ENCODE results near the gene RASGEF1B. TPM values are rescaled to one million over a fixed set of nuclear protein-coding genes. Genes with fewer than 3 reads are reported as not detected.

The RASGEF1B gene
- total RNA-seq, 1 donor from 2014 or later: 13.5 TPM

DNA sequence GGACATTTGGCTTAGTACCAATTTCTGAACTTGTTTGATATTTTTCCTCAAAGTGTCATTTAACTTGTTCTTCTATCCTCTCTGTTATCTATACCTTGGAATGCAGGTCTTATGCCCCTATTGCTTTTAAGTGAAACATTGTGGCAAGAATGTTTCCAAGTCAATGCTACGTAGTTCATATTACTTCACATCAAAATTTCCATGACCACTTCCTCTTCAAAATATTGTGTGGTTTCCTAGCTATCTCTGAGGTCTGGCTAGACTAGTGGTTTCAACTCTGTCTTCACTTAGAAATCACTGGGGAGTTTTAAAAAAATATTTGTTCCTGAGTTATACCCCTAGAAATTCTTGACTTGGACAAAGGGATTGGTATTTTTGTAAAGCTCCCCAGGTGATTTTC is 20.2 kb upstream of the RASGEF1B start:
- intact Hi-C loops (cut with DNase I): no loop called here
- Histone ChIP-seq H3K4me1 (no peaks in the 10 kb centered on the region), H3K9me3 (no peaks in the 10 kb centered on the region), H3K36me3 (no peaks in the 10 kb centered on the region), H3K27ac (no peak overlapping the region), H3K27me3 (no peaks in the 10 kb centered on the region), H3K4me3 (no peak overlapping the region)
- TF ChIP-seq POLR2AphosphoS5 (IDR thresholded peaks at IDR 0.05; ENCODE audit: insufficient read depth in 1 of 2, low read depth in 1 of 2): no peak
- TF ChIP-seq, protein P1, sequence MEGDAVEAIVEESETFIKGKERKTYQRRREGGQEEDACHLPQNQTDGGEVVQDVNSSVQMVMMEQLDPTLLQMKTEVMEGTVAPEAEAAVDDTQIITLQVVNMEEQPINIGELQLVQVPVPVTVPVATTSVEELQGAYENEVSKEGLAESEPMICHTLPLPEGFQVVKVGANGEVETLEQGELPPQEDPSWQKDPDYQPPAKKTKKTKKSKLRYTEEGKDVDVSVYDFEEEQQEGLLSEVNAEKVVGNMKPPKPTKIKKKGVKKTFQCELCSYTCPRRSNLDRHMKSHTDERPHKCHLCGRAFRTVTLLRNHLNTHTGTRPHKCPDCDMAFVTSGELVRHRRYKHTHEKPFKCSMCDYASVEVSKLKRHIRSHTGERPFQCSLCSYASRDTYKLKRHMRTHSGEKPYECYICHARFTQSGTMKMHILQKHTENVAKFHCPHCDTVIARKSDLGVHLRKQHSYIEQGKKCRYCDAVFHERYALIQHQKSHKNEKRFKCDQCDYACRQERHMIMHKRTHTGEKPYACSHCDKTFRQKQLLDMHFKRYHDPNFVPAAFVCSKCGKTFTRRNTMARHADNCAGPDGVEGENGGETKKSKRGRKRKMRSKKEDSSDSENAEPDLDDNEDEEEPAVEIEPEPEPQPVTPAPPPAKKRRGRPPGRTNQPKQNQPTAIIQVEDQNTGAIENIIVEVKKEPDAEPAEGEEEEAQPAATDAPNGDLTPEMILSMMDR (IDR thresholded peaks at IDR 0.05): no peak
- TF ChIP-seq POLR2A (IDR thresholded peaks at IDR 0.05): no peak
- DNase-seq (ENCODE audit: extremely low spot score in 2 of 2): no peak

DNA sequence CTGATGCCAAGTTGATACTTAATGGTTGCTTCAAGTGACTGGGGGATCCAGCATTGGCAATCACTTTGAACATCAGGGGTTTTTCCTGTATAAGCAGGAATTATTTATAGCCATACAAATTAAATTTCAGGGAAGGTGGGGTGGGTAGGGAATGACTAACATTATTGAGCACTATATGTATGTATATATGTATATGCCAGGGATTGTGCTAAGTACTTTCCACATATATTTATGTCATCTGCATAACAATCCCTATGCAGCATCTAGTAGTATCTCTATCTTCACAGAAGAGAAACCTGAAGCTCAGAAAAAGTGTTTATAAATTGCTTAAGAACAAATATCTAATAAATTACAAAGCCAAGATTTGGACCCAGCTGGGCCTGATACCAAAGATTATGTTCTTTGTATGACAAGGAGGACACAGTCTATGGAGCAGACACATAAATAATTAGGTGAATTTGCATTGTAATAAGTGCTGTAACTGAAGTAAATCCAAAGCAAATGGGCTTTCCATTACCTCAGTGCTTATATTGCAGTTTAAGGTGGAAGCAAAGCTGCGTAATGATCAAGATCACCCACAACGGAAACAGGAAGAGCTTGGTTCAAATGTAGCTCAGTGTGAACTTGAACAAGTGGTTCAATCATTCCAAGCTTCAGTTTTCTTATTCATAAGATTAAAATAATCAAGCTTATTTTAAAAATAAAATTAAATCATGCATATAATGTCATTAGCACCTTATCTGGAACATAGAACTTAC is 18.9 kb upstream of the RASGEF1B start:
- Histone ChIP-seq H3K27ac (no peak overlapping the region), H3K4me3 (no peak overlapping the region), H3K27me3 (no peaks in the 10 kb centered on the region), H3K9me3 (no peaks in the 10 kb centered on the region), H3K36me3 (no peaks in the 10 kb centered on the region), H3K4me1 (no peaks in the 10 kb centered on the region)
- no peak for DNase-seq (ENCODE audit: extremely low spot score in 2 of 2)
- TF ChIP-seq, protein P1 (IDR thresholded peaks at IDR 0.05): no peak
- TF ChIP-seq POLR2AphosphoS5 (IDR thresholded peaks at IDR 0.05; ENCODE audit: insufficient read depth in 1 of 2, low read depth in 1 of 2): no peak
- TF ChIP-seq POLR2A (IDR thresholded peaks at IDR 0.05): no peak
- intact Hi-C loops (cut with DNase I): no loop called here

DNA sequence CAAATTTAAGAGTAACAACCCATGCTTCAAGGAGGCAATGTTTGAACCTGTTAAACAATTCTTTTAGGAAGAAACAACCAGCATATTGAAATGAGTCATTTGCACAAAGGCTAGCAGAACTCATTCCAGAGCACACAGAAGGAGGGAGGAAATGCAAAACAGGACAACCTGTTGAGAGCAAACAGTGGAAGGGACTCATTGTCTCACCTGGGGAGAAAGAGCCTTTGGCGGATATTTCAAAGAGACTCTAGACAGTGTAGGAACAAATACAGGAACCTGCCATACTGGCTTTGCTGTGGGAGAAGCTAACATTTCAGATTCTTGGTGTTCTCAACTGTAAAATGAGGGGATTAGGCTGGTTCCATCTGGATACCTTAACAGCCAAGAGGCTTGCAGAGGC is 14.8 kb upstream of the RASGEF1B start:
- Histone ChIP-seq H3K27ac (no peak overlapping the region), H3K27me3 (no peaks in the 10 kb centered on the region), H3K36me3 (no peaks in the 10 kb centered on the region), H3K9me3 (no peaks in the 10 kb centered on the region), H3K4me1 (no peaks in the 10 kb centered on the region), H3K4me3 (no peak overlapping the region)
- TF ChIP-seq POLR2AphosphoS5 (IDR thresholded peaks at IDR 0.05; ENCODE audit: insufficient read depth in 1 of 2, low read depth in 1 of 2): no peak
- TF ChIP-seq POLR2A (IDR thresholded peaks at IDR 0.05): no peak
- TF ChIP-seq, protein P1 (IDR thresholded peaks at IDR 0.05): no peak
- intact Hi-C loops (cut with DNase I): no loop called here
- no peak for DNase-seq (ENCODE audit: extremely low spot score in 2 of 2)

DNA sequence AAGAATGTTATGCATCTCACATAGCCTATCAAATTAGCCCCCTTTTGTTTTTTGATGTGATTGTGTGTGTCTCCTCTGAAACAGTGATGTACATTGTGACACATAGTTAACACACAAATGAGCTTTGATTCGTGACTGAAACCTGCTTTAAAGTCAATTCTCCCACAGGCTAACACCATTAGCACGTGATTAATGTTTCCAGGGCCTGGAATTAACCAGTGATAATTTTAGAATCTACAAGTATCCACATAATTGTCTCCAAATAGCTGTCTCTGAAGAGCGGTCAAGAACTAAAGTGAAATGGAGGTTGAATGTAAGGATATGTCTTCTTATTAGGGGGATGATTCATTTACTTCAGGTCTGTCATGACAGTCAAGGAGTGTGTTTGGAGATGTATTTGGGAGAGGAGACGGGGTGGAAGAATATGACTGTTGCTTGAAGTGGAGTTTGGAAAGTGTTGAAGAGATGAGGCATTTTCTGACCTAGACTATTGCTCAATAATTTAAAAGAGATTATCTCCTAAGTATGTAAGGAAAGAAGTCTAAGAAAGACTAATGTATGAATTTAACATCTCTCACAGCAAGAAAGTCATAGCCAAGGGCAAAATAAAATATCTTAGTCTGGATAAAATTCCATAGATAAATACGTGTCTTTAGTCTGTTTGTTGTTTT is 13.7 kb upstream of the RASGEF1B start:
- H3K9me3 ChIP-seq: no peaks in the 10 kb centered on the region
- no peaks in the 10 kb centered on the region for H3K36me3 ChIP-seq
- H3K27ac ChIP-seq: no peak overlapping the region
- DNase-seq (ENCODE audit: extremely low spot score in 2 of 2): no peak
- H3K4me1 ChIP-seq: no peaks in the 10 kb centered on the region
- intact Hi-C loops (cut with DNase I): no loop called here
- no peak overlapping the region for H3K4me3 ChIP-seq
- TF ChIP-seq, protein P1 (IDR thresholded peaks at IDR 0.05): no peak
- TF ChIP-seq POLR2AphosphoS5 (IDR thresholded peaks at IDR 0.05; ENCODE audit: insufficient read depth in 1 of 2, low read depth in 1 of 2) (no peak), POLR2A (IDR thresholded peaks at IDR 0.05) (no peak)
- no peaks in the 10 kb centered on the region for H3K27me3 ChIP-seq

DNA sequence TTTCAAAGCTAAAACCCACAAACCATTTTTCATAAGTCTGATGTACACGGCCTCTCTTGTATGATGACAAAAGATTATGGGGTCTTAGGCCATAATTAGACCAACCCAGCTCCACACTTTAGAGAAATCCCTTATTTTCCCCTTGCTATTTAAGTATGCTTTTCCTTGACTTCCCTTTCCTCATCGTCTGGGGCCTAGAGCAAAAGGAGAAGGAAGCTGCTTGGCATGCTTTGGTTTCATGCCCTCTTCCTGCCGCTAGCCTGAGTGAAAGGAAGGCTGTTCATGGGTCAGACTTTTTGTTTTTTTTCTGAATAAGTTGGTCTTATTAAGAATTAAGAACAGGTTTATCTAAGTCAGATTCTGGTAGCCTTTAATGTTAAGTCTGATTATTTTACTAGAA is 10.6 kb upstream of the RASGEF1B start:
- Histone ChIP-seq H3K4me1 (no peaks in the 10 kb centered on the region), H3K27me3 (no peaks in the 10 kb centered on the region), H3K36me3 (no peaks in the 10 kb centered on the region), H3K27ac (no peak overlapping the region), H3K4me3 (no peak overlapping the region), H3K9me3 (no peaks in the 10 kb centered on the region)
- DNase-seq (ENCODE audit: extremely low spot score in 2 of 2): no peak
- intact Hi-C loops (cut with DNase I): loop anchor here (5.0 kb wide), 1 partner anchor 575 kb away; no protein-coding TSS in a partner anchor
- TF ChIP-seq POLR2AphosphoS5 (IDR thresholded peaks at IDR 0.05; ENCODE audit: insufficient read depth in 1 of 2, low read depth in 1 of 2): no peak
- TF ChIP-seq POLR2A (IDR thresholded peaks at IDR 0.05): no peak
- TF ChIP-seq, protein P1 (IDR thresholded peaks at IDR 0.05): no peak

Data from vagina (tissue), 2 donors.